Measurements from ENCODE around the gene MTERF4.

The MTERF4 gene

DNA sequence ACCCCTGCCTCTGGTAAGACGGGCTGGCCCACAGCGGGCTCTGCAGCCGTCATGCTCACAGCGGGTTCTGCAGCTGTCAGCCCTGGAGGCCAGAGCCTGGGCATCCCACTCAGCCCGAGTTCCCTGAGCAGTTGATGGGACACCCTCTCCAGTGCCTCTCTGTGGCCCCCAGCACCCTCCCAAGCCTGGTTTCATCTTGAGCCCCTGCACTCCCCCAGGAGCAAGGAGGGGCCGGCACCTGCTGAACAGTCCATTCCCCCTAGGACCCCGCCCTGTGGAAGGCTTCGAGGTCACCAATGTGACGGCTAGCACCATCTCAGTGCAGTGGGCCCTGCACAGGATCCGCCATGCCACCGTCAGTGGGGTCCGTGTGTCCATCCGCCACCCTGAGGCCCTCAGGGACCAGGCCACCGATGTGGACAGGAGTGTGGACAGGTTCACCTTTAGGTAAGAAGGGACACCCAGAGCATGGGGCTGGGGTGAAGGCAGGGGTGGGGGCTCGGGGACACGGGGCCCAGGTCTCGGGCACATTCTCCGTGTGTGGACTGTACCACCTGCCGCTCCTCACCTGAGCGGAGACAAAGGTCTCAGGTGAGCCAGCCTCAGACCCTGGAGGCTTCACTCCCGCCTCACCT, 34.5 kb downstream of the MTERF4 start:
- no peak for DNase-seq

- DNase-seq: peak; percentile 10
Measured at GRCh38 chr2:241066893-241067341, 35.2 kb downstream of the MTERF4 start.

DNA sequence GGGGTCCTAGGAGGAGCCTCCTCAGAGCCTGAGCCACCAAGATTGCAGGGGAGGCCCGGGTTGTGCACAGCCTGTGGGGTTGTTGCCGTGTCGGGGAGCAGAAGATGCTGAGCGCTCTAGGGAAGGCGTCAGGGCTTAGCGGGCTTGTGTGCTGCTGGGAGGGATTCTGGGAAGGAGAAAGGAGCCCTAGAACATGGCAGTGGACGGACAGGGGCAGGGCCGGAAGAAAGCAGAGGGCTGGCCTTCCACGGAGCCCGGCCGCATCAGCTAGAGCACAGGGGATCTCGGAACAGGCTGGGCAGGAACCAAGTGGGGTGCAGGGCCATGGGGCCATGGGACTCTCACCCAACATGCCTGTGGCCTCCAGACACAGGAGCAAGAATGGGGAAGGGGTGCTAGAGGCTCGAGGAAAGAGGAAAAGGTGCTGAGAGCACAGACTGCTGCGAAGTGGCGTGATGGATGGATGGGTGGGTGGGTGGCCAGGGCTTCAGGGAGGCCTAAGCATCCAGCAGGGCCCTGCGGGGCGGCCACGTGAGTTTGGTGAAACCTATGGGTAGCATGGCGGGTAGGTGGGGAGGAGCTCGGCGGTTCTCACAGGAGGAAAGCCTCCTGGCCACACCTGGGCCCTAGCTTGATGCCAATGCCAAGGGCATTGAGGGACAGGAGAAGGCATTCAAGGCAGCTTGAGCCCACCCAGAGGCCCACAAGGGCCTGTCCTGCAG, 35.8 kb downstream of the MTERF4 start:
- DNase-seq: peak; percentile 30

DNA sequence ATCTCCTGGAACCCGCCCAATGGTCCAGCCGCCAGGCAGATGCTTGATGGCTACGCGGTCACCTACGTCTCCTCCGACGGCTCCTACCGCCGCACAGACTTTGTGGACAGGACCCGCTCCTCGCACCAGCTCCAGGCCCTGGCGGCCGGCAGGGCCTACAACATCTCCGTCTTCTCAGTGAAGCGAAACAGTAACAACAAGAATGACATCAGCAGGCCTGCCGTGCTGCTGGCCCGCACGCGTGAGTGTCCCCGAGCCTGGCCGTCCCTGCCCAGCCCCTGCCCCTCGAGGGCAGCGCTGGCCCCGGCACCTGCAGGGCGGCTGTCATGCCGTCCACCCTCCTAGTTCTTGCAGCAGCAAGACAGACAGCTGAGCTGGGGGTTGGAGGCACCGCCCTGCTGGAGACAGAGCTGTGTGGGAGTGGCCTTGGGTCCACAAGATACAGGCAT, 36.7 kb downstream of the MTERF4 start:
- peak; percentile 31 for DNase-seq

- DNase-seq: peak; percentile 6
Measured at GRCh38 chr2:241064802-241065354, 37.2 kb downstream of the MTERF4 start.

DNA sequence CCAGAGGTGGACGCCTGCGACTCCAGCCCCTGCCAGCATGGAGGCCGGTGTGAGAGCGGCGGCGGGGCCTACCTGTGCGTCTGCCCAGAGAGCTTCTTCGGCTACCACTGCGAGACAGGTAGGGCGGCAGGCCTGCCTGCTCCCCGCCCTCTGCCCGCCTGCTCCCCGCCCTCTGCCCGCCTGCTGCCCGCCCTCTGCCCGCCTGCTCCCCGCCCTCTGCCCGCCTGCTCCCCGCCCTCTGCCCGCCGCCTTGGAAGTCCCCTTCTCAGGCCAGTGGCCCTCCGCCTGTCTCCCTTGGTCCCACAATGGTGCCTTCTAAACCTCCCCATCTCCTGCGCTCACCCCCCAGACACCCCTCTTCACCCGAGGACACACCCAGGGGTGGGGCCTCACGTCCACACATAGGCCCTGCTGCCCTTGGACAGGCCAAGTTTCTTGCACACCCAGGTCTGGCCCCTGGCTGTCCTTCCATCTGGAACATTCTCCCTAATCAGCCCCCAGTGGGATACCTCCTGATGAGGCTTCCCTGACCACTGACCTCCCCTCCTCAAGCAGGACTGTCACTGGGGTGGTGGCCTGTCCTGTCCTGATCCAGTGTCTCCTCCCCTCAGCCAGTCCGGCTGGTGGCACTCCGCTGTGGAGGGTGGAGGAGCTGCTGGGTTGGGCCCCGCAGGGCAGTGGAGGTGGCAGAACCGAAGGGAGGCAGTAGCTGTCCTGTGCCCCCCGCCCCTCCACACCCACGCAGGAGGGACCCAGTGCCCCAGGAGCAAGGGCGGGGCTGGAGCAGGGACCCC, 37.9 kb downstream of the MTERF4 start:
- peak; percentile 43 for DNase-seq

DNA sequence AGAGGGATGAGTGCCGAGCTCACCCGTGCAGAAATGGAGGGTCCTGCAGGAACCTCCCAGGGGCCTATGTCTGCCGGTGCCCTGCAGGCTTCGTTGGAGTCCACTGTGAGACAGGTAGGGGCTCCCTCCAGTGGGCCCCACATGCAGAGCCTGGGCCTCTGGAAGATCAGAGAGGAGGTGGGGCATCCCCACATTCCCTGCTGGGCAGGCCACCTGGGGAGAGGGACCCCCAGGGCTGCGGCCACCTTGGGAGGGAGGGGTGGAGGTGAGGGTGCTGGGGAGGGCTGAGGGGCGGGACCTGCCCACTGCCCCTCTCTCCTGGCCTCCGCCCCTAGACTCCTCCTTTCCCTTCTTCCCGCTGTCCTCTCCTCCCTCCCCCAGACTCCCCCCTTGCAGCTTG, 38.5 kb downstream of the MTERF4 start:
- no peak for DNase-seq

DNA sequence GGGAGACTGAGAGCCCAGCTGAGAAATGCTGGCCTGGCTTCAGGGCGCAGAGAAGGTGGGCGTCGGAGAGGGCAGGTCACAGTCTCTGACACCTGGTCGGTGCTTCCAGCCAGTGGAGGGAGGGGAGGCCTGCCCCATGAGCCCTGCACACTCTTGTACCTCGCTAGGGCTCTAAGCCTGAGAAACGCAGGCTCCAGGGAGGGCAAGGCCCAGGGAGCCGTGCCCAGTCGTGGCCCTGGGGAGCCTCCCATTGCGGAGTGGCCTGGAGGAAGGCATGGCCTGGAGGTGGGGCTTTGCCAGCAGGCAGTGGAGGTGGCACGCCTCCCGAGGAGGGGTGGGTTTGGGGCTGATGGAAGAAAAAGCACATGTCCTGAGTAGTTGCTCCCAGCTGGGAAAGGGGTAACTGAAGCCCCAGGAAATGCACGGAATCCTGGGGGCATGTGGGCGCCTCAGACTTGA, 39.0 kb downstream of the MTERF4 start:
- peak; percentile 39 for DNase-seq

DNA sequence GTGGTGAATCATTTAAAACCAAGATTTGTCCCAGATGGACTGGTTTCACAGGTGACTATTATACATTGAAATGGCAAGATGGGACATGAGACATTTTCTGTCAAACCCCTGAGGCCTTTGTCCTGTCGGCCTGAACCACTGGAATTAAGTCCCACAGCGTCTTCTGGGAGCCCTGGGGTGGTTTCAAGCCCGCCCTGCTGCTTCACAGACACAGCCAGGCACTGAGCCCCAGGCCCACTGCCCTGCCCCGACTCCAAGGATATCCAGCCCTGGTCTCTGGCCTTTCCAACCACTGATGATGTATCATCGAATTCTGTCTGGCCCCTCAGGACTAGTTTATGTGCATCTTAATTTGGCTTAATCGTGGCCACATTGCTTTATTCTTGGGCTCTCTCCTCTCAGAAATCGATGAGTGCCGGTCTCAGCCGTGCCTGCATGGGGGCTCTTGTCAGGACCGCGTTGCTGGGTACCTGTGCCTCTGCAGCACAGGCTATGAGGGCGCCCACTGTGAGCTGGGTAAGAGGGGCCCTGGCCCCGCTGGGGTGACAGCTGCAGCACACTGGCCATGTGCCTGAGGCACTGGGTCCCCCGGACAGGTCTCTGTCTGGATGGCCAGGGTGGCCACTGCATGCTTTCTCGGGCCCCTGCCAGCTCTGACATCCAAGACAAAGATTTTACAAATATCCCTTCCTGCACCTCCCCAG, 39.5 kb downstream of the MTERF4 start:
- no peak for DNase-seq

GRCh38 chr2:241061275-241061674, 40.8 kb downstream of the MTERF4 start:
- DNase-seq: no peak

DNA sequence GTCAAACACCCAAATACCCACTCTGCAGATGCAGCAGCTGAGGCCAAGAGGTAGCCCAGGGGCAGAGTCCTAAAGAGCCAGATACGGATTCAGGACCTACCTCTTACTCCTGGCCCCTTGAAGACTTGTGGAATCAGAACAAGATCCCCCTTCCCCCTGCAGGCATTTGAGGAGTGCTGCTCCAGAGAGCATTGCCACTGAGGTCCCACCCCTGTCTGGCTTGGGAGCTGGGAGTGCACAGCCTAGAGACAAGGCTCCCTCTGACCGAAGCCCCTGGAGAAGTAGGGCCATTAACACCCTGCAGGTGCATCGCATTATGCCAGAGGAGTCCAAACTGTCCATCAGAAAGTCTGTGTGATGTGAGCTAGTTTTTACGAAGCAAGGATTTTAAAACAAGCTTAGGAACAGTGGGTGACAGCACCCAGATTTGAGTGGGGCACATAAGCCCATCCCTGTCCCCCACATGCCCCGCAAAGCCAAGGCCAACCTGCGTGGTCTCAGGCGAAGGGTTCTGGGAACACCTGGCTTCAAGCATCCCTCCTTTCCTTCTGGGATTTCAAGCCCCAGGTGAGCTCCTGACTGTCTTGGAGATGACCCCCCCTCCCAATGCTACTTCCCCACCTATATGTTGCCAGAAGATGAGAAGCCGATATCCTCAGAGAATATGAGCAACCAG, 48.4 kb downstream of the MTERF4 start:
- peak; percentile 12 for DNase-seq

GRCh38 chr2:241052677-241053360, 49.3 kb downstream of the MTERF4 start:
- DNase-seq: peak; percentile 34

DNA sequence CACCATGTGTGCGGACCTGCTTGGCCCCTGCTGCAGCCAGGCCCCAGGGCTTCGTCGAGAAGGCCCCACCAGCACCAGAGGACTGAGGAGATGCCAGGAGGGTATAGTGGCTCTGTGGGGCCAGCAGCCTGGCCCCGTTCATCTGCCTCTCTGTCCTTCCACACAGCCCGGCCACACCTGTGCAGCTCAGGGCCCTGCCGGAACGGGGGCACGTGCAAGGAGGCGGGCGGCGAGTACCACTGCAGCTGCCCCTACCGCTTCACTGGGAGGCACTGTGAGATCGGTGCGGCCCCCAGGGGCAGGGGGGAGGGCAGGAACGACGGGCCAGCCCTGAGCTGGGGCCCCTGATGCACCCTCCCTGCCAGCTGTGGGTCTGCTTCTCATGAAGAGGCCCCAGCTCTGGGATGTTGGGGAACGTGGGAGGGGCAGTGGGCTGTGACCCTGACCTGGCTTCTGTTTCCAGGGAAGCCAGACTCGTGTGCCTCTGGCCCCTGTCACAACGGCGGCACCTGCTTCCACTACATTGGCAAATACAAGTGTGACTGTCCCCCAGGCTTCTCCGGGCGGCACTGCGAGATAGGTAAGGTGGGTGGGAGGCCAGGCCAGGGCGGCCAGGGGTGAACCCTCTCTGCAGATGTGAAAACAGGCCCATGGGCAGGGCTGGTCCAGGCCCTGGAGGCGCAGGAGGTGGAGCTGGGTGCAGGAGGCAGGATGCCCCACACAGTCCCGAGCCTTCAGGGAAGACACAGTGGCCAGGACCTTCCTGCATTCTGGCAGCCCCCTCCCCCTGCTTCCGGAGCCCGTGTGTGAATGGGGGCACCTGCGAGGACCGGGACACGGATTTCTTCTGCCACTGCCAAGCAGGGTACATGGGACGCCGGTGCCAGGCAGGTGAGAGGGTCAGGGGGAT, 50.3 kb downstream of the MTERF4 start:
- DNase-seq: peak; percentile 31

DNA sequence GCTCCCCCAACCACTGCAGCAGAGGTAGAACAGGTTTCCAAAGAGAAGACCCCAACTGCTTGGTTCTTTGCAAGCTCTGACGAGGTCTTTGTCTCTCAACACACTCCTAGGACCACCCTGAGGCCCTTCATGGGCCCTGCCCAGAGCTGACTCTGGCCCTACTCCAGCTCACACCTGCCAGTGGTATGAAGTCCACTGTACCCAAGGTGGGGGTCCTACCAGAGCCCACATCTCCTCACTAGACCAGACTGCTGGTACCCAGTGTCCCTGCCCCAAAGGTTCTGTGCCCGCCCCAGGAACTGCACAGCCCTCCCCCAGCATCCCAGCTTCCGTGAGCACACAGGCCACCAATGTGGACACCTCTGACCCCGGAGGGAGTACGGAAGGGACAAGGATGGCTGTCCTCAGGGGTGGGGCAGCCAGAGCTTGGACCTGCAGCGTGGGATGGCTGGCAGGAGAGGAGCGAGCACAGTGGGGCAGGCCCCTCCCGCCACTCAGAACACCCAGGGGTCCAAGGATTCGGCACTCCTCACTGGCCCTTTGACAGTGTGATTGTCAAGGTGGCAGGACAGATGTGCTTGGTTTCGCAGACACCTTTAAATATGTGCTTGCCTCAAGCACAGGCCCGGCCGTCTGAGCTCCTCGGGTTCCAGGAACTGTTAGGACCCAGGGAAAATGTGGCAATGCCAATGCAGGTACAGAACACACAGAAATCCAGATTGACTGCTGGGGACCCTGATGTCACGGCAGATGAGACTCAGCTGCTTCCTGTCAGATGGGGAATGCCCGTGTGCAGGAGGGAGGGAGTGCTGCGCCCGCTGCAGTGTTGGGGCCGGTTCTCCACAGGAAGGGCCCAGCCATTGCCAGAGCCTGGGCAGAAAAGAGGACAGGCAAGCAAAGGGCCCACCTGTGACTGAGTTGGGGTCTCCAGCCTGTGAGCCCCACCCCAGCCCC, 51.2 kb downstream of the MTERF4 start:
- DNase-seq: peak; percentile 10

DNA sequence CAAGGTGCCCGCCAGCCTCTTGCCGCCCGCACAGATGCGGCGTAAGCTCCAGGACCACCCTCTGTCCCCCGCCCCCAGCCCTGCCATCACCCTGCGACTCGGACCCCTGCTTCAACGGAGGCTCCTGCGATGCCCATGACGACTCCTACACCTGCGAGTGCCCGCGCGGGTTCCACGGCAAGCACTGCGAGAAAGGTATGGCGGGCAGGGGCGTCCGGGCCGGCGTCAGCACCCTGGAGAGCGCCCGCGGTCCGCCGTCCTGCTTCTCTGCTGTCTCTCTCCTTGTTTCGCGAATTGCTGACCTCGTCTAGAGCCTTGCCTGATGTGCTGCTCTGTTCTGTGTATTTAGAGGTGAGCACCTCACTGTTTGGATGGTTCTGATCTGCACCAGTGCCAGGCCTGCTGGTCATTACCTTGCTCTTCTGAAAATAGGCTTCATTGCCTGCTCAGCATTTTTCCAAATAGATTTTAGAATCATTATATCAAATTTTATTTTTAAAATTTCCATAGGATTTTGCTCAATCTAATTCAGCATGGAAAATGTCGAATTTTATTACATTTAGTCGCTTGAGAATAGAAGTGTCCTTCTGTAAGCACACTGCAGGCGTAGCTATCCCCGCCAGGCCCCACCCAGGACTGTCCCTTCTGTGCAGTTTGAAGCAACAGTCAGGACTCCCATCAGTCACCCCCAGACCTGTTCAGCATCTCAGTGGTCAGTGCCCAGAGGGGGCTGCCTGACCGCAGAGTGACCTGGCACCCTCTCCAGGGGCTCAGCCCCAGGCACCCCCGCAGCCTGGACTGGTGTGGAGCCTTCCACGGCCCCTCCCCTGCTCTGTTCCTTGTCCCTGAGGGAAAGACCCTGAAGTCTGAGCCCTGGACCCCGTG, 52.1 kb downstream of the MTERF4 start:
- DNase-seq: peak; percentile 66

DNA sequence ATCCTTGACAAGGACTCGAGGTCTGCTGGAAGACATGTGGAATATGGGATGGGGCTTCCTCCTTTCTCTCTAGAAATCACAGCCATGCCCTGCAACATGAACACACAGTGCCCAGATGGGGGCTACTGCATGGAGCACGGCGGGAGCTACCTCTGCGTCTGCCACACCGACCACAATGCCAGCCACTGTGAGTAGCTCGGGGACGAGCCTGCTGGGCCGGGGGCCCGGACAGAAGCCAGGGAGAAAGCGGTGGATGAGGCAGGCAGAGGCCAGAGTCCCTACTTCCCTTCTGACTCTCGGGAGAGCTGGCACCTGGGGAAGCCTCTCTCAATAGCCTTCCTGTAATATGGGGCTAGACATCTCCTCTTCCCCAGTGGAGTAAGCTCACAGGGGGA, 53.1 kb downstream of the MTERF4 start:
- peak; percentile 22 for DNase-seq

DNA sequence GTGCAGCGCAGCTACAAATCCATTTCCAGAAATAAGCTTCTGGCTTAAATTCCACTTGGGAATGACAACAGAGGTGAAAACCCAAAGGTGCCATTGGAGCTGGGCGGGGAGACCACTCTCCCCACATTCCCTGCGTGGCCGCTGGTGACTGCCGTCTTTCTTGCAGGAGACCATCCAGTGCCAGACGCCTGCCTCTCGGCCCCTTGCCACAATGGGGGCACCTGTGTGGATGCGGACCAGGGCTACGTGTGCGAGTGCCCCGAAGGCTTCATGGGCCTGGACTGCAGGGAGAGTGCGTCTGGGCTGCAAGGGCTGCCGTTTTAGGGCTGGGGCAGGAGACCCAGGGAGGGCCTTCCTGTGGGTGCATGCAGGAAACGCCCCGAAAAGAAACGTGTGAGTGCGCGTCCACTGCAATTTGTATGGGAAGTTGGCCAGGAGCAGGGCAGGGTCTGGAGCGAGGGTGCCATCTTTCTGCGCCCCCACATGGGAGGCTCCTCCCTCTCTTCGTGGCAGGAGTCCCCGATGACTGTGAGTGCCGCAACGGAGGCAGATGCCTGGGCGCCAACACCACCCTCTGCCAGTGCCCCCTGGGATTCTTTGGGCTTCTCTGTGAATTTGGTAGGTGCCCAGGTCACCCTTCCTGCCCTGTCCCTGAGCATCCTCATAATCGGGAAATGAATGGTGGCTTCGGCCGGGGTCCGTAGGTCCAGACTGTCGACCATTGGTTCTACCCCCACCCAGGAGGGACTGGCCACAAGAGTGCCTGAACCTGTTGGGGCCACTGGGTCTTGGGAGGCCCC, 53.7 kb downstream of the MTERF4 start:
- DNase-seq: no peak
